CD14-positive monocyte (primary cell): ENCODE results near the gene MLLT10. TPM values are rescaled to one million over a fixed set of nuclear protein-coding genes. Genes with fewer than 3 reads are reported as not detected.

ENCODE experiments used
- DNase-seq, 3 donors: peaks; one replicate each; pipeline ENCODE4 v3.0.0-alpha.2; 2011 to 2022
- H2AFZ ChIP-seq: 2 replicates; pipeline ENCODE4 v1.6.0; 2012; ENCODE audit warnings: mild to moderate bottlenecking, low read depth, low read length, inconsistent platforms; ENCODE audit not compliant: insufficient read depth, poor library complexity, severe bottlenecking
- H3K27ac ChIP-seq, 2 donors: 1 replicate in 1 of 2; 2 replicates in 1 of 2; pipeline ENCODE4 v1.5.1; 2012 to 2013; ENCODE audit warnings: low read length in 2 of 2, control low read depth in 1 of 2, inconsistent platforms in 1 of 2, low read depth in 1 of 2, mild to moderate bottlenecking in 1 of 2
- H3K27me3 ChIP-seq, 2 donors: one replicate each; pipeline versions ENCODE4 v1.6.0 to v1.6.1; 2011 to 2013; ENCODE audit warnings: low read length in 2 of 2; ENCODE audit not compliant: control insufficient read depth in 2 of 2, insufficient read depth in 2 of 2
- H3K36me3 ChIP-seq, 2 donors: replicated peaks in 1 of 2; 1 replicate in 1 of 2; 2 replicates in 1 of 2; pipeline versions ENCODE4 v1.5.1 to v1.6.1; 2012 to 2013; ENCODE audit warnings: low read length in 2 of 2, control low read depth in 1 of 2, inconsistent platforms in 1 of 2, mild to moderate bottlenecking in 1 of 2; ENCODE audit not compliant: insufficient read depth in 2 of 2, control insufficient read depth in 1 of 2
- H3K4me1 ChIP-seq, 2 donors: 1 replicate in 1 of 2; 2 replicates in 1 of 2; pipeline versions ENCODE4 v1.5.1 to v1.6.1; 2012 to 2013; ENCODE audit warnings: low read length in 2 of 2, control low read depth in 1 of 2, inconsistent platforms in 1 of 2, mild to moderate bottlenecking in 1 of 2, moderate library complexity in 1 of 2; ENCODE audit not compliant: insufficient read depth in 2 of 2, control insufficient read depth in 1 of 2
- H3K4me2 ChIP-seq: replicated peaks from 2 replicates; pipeline ENCODE3; 2012; ENCODE audit warnings: low read length, moderate library complexity, mild to moderate bottlenecking; ENCODE audit not compliant: poor library complexity, severe bottlenecking; ENCODE audit errors: extremely low read depth
- H3K4me3 ChIP-seq, 3 experiments: fragments of 200-600 bp in 1 of 3; sonication (generic) in 1 of 3; replicated peaks in 1 of 3; 1 replicate in 2 of 3; 2 replicates in 1 of 3; pipeline ENCODE4 v1.5.1; 2011 to 2013; ENCODE audit warnings: low read length in 3 of 3, mild to moderate bottlenecking in 3 of 3, control low read depth in 2 of 3, low read depth in 2 of 3, inconsistent platforms in 1 of 3, moderate library complexity in 1 of 3
- H3K79me2 ChIP-seq: 2 replicates; pipeline ENCODE4 v1.6.0; 2012; ENCODE audit warnings: mild to moderate bottlenecking, control low read depth, inconsistent platforms, low read length, moderate library complexity; ENCODE audit not compliant: insufficient read depth
- H3K9ac ChIP-seq: 2 replicates; pipeline ENCODE4 v1.6.0; 2017; ENCODE audit warnings: low read length, mild to moderate bottlenecking; ENCODE audit not compliant: insufficient read depth, poor library complexity, severe bottlenecking
- H3K9me3 ChIP-seq, 2 donors: replicated peaks in 1 of 2; 1 replicate in 1 of 2; 2 replicates in 1 of 2; pipeline versions ENCODE4 v1.5.1 to v1.6.1; 2012 to 2013; ENCODE audit warnings: low read length in 2 of 2, control low read depth in 1 of 2; ENCODE audit not compliant: control insufficient read depth in 1 of 2, insufficient read depth in 1 of 2
- H4K20me1 ChIP-seq: 2 replicates; pipeline ENCODE4 v1.6.0; 2012; ENCODE audit warnings: mild to moderate bottlenecking, low read length, control low read depth, moderate library complexity; ENCODE audit not compliant: insufficient read depth
- H3K27ac Mint-ChIP-seq, 7 donors: one replicate each; pipeline ENCODE4 v1.8.0; 2020; ENCODE audit warnings: mild to moderate bottlenecking in 7 of 7, mixed read lengths in 7 of 7, moderate library complexity in 6 of 7, inconsistent platforms in 2 of 7
- H3K27me3 Mint-ChIP-seq, 3 donors: one replicate each; pipeline ENCODE4 v1.8.0; 2021 to 2022; ENCODE audit warnings: low read depth in 3 of 3, mild to moderate bottlenecking in 3 of 3, mixed read lengths in 3 of 3, moderate library complexity in 3 of 3, inconsistent platforms in 1 of 3
- H3K36me3 Mint-ChIP-seq, 2 donors: one replicate each; pipeline ENCODE4 v1.8.0; 2020; ENCODE audit warnings: mixed read lengths in 2 of 2, inconsistent platforms in 1 of 2, mild to moderate bottlenecking in 1 of 2
- H3K4me1 Mint-ChIP-seq: one replicate; pipeline ENCODE4 v1.8.0; 2020; ENCODE audit warnings: mild to moderate bottlenecking, mixed read lengths
- H3K4me3 Mint-ChIP-seq, 2 donors: one replicate each; pipeline ENCODE4 v1.8.0; 2020; ENCODE audit warnings: mild to moderate bottlenecking in 2 of 2, mixed read lengths in 2 of 2, moderate library complexity in 1 of 2
- H3K9me3 Mint-ChIP-seq, 7 donors: one replicate each; pipeline ENCODE4 v1.8.0; 2020 to 2022; ENCODE audit warnings: mixed read lengths in 7 of 7, mild to moderate bottlenecking in 6 of 7, moderate library complexity in 6 of 7, inconsistent platforms in 2 of 7
- CTCF ChIP-seq: fragments of 200-600 bp; IDR thresholded peaks from one replicate; pipeline ENCODE4 v1.8.0; 2022; ENCODE audit warnings: antibody characterized with exemption, mild to moderate bottlenecking
- WGBS: methylation state at CpG from one replicate; pipeline ENCODE4 v1.1.5; 2013; ENCODE audit warnings: missing lambda C conversion rate; ENCODE audit not compliant: insufficient coverage; 5-methylcytosine and 5-hydroxymethylcytosine counted together
- intact Hi-C, 2 donors: fragments of 100-400 bp; cut with micrococcal nuclease; formaldehyde crosslinking; loops; one replicate each; pipeline versions ENCODE4 v1.15.0 to v1.15.1; 2023
- polyA plus RNA-seq, 3 donors: library from polyadenylated mRNA; depleted of rRNA in 1 of 3; unstranded in 2 of 3; stranded (reverse) in 1 of 3; fragments of 300-500 nt in 2 of 3; fragments of >200 nt in 1 of 3; fragmentation: Illumina TruSeq in 2 of 3; gene quantifications; 1 replicate in 2 of 3; 2 replicates in 1 of 3; pipeline ENCODE4 v1.2.3, GENCODE V29; 2012 to 2021

MLLT10 gene
- polyA plus RNA-seq, 3 donors: 4.9 to 39.1 (median 7.5) TPM

DNA sequence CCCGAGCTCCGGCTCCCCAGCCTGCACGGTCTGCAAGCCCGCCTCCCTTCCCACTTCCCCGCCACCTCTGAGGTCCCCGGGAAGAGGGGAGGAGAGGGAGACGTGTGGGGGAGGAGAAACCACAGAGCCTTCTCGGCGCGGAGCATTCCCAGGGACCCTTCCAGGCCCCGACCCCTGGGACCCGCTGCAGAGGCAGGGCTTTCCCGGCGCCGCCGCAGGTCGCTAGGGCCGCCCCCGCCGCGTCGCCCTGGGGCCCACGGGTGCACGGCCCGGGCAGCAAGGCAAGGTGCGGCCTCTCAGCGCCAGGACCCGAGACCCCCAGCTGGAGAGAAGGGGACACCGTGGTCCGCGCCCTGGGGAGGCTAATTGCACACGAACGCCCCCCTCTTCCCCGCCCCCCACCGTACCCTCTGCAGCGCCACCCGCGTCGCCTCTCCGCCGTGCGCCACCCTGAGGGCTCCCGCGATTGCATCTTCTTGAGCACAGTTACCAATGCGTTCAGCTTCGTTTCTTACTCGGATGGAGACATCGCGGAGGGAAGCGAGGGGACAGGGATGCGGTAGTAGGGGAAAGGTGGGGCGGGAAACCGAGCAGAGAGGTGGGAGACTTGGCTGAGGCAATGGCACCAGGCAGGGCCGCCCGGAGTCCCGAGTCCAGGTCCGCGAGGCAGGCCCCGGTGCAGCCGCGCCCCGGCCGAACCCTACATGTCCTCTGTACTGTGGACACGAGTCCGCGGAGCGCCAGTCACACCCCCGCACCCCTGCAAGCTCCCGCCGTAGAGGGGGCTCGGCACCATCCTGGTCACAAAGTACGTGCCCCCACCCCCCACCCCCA lies 37.5 kb upstream of the MLLT10 start:
- Histone ChIP-seq H3K4me2 (peak overlapping the region; percentile 100), H3K4me1 (peaks cover 45 to 53% of the 10 kb centered on the region in 2 donors), H4K20me1 (no peaks in the 10 kb centered on the region), H3K36me3 (no peaks in the 10 kb centered on the region), H3K27ac (no peak overlapping the region), H3K27me3 (peaks cover 28 to 67% of the 10 kb centered on the region in 2 donors), H3K79me2 (no peaks in the 10 kb centered on the region), H3K9ac (peak overlapping the region; percentile 19), H3K4me3 (peak overlapping the region; percentile 52 to 84 (median 59)), H2AFZ (peak overlapping the region; percentile 93), H3K9me3 (peaks cover 0 to 6% of the 10 kb centered on the region in 2 donors)
- Mint-ChIP-seq H3K4me3 (peak overlapping the region; percentile 85 to 96), H3K4me1 (peaks cover 38% of the 10 kb centered on the region), H3K36me3 (peaks cover 5 to 7% of the 10 kb centered on the region in 2 donors), H3K9me3 (peaks cover 0 to 13% (median 6%) of the 10 kb centered on the region in 7 donors), H3K27ac (no peak overlapping the region), H3K27me3 (peaks cover 56 to 81% (median 64%) of the 10 kb centered on the region in 3 donors)
- intact Hi-C loops: loop anchor here in 1 of 2 donors (10.0 kb wide), 1 partner anchor 178 kb away; no protein-coding TSS in a partner anchor
- TF ChIP-seq CTCF: no peak
- peak in 1 of 3 donors; percentile 22 for DNase-seq
- under 1% methylated on average over 57 of the region's 72 CpGs for WGBS

DNA sequence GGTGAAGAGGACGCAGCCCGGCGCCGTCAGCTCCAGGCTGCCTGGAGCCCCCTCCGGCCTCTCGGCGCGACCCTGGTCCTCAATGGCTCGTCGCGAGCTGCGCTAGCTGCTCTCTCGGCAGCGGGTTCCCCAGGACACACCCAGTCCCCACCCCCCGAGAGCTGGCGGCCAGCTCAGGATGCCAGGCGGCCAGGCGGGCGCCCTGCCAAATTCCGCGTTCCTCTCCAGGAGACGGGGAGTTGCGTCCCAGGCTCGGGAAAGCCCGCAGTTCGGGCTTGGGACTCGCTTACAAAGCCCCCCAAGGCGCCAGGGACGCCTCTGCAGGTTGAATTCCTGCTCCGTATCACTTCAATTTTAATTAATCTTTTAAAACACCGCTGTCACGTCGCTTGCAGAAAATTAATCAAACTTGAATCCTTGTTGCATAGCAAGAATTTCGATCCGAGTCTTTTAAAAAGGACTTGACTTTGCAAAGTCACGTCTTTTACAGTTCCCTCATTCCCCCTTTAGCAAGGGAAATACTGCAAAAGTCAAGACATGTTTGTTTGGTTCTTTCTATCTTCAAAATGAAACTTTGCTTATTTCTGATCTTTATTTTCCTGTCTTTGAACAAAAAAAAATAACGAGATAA lies 36.7 kb upstream of the MLLT10 start:
- H3K9ac ChIP-seq: peak overlapping the region; percentile 19
- Mint-ChIP-seq H3K9me3 (peaks cover 0 to 13% (median 6%) of the 10 kb centered on the region in 7 donors), H3K27ac (no peak overlapping the region), H3K4me3 (peak overlapping the region; percentile 85 to 91), H3K4me1 (peaks cover 38% of the 10 kb centered on the region), H3K36me3 (peaks cover 5 to 7% of the 10 kb centered on the region in 2 donors), H3K27me3 (peaks cover 56 to 84% (median 69%) of the 10 kb centered on the region in 3 donors)
- peaks cover 45 to 53% of the 10 kb centered on the region in 2 donors for H3K4me1 ChIP-seq
- H4K20me1 ChIP-seq: no peaks in the 10 kb centered on the region
- WGBS: 0% methylated on average over 33 of the region's 37 CpGs
- H3K4me3 ChIP-seq: peak overlapping the region; percentile 52 to 84 (median 59)
- H3K9me3 ChIP-seq: peaks cover 0 to 6% of the 10 kb centered on the region in 2 donors
- H3K36me3 ChIP-seq: no peaks in the 10 kb centered on the region
- H2AFZ ChIP-seq: peak overlapping the region; percentile 93
- intact Hi-C loops: loop anchor here in 1 of 2 donors (10.0 kb wide), 1 partner anchor 178 kb away; no protein-coding TSS in a partner anchor
- H3K27ac ChIP-seq: no peak overlapping the region
- peak overlapping the region; percentile 100 for H3K4me2 ChIP-seq
- TF ChIP-seq CTCF: no peak
- H3K79me2 ChIP-seq: no peaks in the 10 kb centered on the region
- peak in 2 of 3 donors; percentile 37 to 44 for DNase-seq
- H3K27me3 ChIP-seq: peaks cover 28 to 74% of the 10 kb centered on the region in 2 donors
